ENCODE results near the gene SRGAP3.

The SRGAP3 gene

GRCh38 chr3:9248522-9249271 lies 749 bp downstream of the SRGAP3 start:
- TF ChIP-seq CTCF (IDR thresholded peaks at IDR 0.05; ENCODE audit: poor library complexity, severe bottlenecking) = no peak
- Histone ChIP-seq H3K4me3 (ENCODE audit: severe bottlenecking) (peak overlapping the region; percentile 39), H3K4me1 (ENCODE audit: insufficient read depth, poor library complexity, severe bottlenecking) (peaks cover 35% of the 10 kb centered on the region), H3K36me3 (ENCODE audit: low read depth) (no peaks in the 10 kb centered on the region), H3K27me3 (ENCODE audit: insufficient read depth, poor library complexity, severe bottlenecking) (no peaks in the 10 kb centered on the region), H3K9me3 (ENCODE audit: severe bottlenecking) (no peaks in the 10 kb centered on the region), H3K27ac (ENCODE audit: poor library complexity, severe bottlenecking) (peak overlapping the region; percentile 68)
- peak; percentile 78 for DNase-seq (ENCODE audit: low spot score)
- ATAC-seq (ENCODE audit: low read depth) = peak; percentile 63

- Histone ChIP-seq H3K27me3 (ENCODE audit: insufficient read depth, poor library complexity, severe bottlenecking) (no peaks in the 10 kb centered on the region), H3K9me3 (ENCODE audit: severe bottlenecking) (no peaks in the 10 kb centered on the region), H3K27ac (ENCODE audit: poor library complexity, severe bottlenecking) (peak overlapping the region; percentile 68), H3K4me1 (ENCODE audit: insufficient read depth, poor library complexity, severe bottlenecking) (peaks cover 29% of the 10 kb centered on the region), H3K36me3 (ENCODE audit: low read depth) (no peaks in the 10 kb centered on the region), H3K4me3 (ENCODE audit: severe bottlenecking) (peak overlapping the region; percentile 39)
- no peak for TF ChIP-seq CTCF (IDR thresholded peaks at IDR 0.05; ENCODE audit: poor library complexity, severe bottlenecking)
- DNase-seq (ENCODE audit: low spot score) = no peak
- ATAC-seq (ENCODE audit: low read depth) = peak; percentile 20; the same call in 2 of the 3 replicates
These were observed 1.4 kb downstream of the SRGAP3 start for GRCh38 chr3:9247941-9248521.

- Histone ChIP-seq H3K36me3 (ENCODE audit: low read depth) (no peaks in the 10 kb centered on the region), H3K9me3 (ENCODE audit: severe bottlenecking) (no peaks in the 10 kb centered on the region), H3K27me3 (ENCODE audit: insufficient read depth, poor library complexity, severe bottlenecking) (no peaks in the 10 kb centered on the region), H3K27ac (ENCODE audit: poor library complexity, severe bottlenecking) (peak overlapping the region; percentile 68), H3K4me1 (ENCODE audit: insufficient read depth, poor library complexity, severe bottlenecking) (peaks cover 27% of the 10 kb centered on the region), H3K4me3 (ENCODE audit: severe bottlenecking) (peak overlapping the region; percentile 39)
- DNase-seq (ENCODE audit: low spot score) (no peak), ATAC-seq (ENCODE audit: low read depth) (peak; percentile 10; the same call in 2 of the 3 replicates)
- no peak for TF ChIP-seq CTCF (IDR thresholded peaks at IDR 0.05; ENCODE audit: poor library complexity, severe bottlenecking)
These were observed 2.0 kb downstream of the SRGAP3 start for GRCh38 chr3:9247361-9247940.

- ATAC-seq (ENCODE audit: low read depth) (no peak), DNase-seq (ENCODE audit: low spot score) (no peak)
- H3K27ac ChIP-seq (ENCODE audit: poor library complexity, severe bottlenecking) = no peak overlapping the region
- no peak for TF ChIP-seq CTCF (IDR thresholded peaks at IDR 0.05; ENCODE audit: poor library complexity, severe bottlenecking)
- H3K9me3 ChIP-seq (ENCODE audit: severe bottlenecking) = no peaks in the 10 kb centered on the region
- no peaks in the 10 kb centered on the region; the same call in 1 of the 2 replicates for H3K36me3 ChIP-seq (ENCODE audit: low read depth)
- H3K27me3 ChIP-seq (ENCODE audit: insufficient read depth, poor library complexity, severe bottlenecking) = no peaks in the 10 kb centered on the region
- H3K4me1 ChIP-seq (ENCODE audit: insufficient read depth, poor library complexity, severe bottlenecking) = peaks cover 24% of the 10 kb centered on the region
- H3K4me3 ChIP-seq (ENCODE audit: severe bottlenecking) = no peak overlapping the region
These were observed 3.3 kb downstream of the SRGAP3 start for GRCh38 chr3:9246189-9246588.
